RPMI7951 (cell line): Measurements from ENCODE around the gene RFT1. TPM values are rescaled to one million over a fixed set of nuclear protein-coding genes. Genes with fewer than 3 reads are reported as not detected.
A peak's percentile ranks its signal among the peaks of the same experiment; 100 is the strongest.

Experiments
- DNase-seq: peaks from one replicate; pipeline ENCODE4 v3.0.0-alpha.2; 2012; ENCODE audit warnings: low read depth
- total RNA-seq: library from RNA; depleted of rRNA; stranded (reverse); fragments of >200 nt; shearing (Covaris generic); gene quantifications from 2 replicates; pipeline ENCODE4 v1.2.3, GENCODE V29; 2014; rRNA removed

The RFT1 gene, protein sequence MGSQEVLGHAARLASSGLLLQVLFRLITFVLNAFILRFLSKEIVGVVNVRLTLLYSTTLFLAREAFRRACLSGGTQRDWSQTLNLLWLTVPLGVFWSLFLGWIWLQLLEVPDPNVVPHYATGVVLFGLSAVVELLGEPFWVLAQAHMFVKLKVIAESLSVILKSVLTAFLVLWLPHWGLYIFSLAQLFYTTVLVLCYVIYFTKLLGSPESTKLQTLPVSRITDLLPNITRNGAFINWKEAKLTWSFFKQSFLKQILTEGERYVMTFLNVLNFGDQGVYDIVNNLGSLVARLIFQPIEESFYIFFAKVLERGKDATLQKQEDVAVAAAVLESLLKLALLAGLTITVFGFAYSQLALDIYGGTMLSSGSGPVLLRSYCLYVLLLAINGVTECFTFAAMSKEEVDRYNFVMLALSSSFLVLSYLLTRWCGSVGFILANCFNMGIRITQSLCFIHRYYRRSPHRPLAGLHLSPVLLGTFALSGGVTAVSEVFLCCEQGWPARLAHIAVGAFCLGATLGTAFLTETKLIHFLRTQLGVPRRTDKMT
- 15.7 and 19.6 TPM in 2 replicates for total RNA-seq

DNA sequence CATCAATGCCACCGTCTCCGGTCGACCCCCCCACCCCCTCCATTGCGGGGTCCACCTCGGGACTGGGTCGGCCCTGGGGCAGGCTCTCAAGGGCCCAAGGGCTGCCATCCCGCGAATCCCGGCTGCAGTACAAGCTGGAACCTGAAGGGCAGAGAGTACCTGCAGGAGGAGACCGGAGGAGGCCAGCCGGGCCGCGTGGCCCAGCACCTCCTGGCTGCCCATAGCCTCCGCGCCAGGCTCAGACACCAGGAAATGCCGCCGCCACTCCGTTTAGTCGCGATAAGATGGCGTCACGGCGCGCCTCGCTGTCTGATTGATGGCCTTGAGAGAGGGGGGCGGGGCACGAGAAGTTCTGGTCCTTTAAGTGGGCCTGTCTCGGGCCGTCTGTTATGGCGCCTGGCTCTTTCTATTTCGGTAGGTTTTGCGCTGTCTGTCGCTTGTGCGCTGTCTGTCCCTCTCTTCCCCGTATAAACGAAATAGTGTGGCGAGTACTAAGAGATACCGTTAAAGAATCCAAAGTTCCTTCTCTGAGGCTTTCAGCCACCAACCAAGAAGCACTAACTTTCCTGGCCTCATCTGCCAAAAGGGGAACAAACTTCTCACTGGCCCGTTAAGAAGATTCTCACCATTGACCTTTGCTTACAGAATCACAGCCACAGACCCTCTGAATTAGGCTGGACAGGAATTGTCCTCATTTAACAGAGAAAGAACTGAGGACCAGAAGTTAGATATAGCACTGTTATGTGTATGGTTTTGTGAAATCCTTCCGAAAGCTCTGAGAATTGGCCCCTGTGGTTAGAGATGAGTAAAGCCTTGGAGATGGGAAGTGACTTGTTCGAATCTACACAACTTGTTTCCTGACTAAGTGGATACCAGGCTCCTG lies at the start of gene RFT1:
Gene RFT1, minus strand, starts transcription at position 257 of the 883 bp plus-strand sequence. Its CDS starts 35 bp downstream, at position 222.
- DNase-seq, result peak; percentile 96

GRCh38 chr3:53179580-53179979 lies 49.3 kb upstream of the RFT1 start:
- no peak for DNase-seq

GRCh38 chr3:53178246-53178645 lies 48.0 kb upstream of the RFT1 start:
- DNase-seq, result no peak

- no peak for DNase-seq
Observed at GRCh38 chr3:53175613-53176540, 45.6 kb upstream of the RFT1 start.

DNA sequence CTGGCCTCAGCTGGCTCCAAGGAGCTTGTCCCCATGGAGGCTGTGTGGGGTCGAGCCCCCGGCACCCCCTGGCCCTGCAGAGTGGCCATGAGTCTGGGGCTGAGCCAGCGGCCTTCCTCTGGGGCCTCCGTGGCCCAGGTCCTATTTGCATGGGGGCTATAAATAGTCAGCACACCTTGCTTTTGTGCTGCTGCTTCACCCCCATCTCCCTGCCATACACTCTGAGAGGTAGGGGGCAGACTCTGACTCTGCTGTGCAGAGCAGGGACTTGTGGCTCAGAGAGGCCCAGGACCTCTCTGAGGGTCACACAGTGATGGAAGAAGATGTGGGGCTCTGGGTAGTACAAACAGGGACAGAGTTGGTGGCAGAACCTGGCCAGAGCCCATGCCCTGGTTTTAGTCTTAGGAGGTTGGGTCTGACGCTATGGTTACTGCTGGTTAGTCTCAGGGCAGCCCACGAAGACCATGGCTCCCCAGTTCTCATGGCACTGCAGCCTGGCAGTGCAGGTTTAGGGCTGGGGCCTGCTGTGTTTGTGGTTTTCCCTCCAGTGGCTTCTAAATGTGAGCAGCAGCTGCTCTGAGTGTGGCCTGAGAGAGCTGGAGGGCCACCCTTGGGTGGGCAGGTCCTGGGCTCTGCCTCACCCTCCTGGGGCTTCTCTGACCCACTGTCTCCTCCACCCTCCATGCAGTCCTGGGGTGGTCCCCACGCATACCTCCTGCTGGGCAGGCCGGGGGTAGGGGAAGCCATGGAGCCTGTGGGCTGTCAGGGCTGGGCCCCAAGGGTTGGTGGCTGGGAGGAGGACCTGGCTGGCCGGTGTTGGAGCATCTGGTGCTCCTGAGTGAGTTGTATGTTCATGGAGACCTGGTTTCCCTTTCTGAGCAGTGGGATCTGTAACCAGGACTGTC lies 44.4 kb upstream of the RFT1 start:
- DNase-seq, result no peak

DNA sequence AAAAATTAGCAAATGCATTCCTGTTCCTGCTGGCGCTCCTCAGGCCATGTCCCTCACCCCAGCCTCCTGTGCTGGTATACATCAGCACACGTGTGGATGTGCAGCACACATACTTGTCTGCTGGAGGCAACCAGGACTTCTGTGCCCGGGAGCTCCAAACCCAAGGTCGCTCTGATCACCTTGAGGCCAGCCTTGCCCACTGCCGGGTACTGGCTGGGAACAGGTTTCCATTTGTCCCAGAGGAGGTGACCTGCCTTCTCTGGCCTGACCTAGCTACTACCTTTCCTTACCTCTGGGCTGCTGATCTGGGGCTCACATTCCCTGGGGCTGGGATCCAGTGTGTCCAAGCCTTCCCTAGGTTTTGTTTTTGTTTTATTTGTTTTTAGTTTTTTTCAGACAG lies 42.9 kb upstream of the RFT1 start:
- no peak for DNase-seq

GRCh38 chr3:53171827-53172505 lies 41.7 kb upstream of the RFT1 start:
- no peak for DNase-seq

- no peak for DNase-seq
Observed at GRCh38 chr3:53171064-53171418, 40.8 kb upstream of the RFT1 start.

DNA sequence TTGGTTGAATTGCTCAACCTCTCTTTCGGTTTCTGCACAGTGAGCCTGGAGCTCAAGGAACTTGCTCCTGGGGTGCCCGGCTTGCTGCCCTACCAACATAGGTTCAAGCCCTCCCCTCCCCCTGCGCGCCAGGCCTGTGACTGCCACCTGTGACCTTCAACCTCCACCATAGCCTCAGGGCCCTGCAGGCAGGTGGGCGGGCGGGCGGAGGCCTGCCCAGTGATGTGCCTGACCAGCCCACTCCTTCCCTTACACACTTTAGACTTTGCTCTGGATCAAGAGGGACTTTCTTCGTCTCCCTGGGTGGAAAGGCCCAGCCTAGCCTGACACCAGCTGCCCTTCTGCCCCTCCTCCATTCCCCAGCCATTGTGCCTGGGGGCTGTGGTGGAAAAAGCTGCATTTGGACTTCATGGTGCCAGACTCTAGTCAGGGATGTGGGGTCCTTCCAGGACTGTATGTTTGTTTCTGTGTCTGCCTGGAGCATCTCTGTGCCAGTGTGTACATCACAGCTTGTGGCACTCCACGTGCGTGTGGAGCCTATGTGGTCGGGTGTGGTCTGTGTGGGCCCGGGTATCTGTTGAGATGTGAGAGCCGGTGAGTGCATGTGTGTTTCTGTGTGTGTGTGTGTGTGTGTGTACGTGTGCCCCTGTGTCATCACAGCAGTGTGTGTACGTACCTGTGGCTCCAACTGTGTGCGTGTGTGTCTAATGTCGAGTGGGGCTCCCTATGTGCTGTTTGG lies 40.3 kb upstream of the RFT1 start:
- peak; percentile 81 for DNase-seq

GRCh38 chr3:53169832-53170324 lies 39.6 kb upstream of the RFT1 start:
- DNase-seq, result no peak

DNA sequence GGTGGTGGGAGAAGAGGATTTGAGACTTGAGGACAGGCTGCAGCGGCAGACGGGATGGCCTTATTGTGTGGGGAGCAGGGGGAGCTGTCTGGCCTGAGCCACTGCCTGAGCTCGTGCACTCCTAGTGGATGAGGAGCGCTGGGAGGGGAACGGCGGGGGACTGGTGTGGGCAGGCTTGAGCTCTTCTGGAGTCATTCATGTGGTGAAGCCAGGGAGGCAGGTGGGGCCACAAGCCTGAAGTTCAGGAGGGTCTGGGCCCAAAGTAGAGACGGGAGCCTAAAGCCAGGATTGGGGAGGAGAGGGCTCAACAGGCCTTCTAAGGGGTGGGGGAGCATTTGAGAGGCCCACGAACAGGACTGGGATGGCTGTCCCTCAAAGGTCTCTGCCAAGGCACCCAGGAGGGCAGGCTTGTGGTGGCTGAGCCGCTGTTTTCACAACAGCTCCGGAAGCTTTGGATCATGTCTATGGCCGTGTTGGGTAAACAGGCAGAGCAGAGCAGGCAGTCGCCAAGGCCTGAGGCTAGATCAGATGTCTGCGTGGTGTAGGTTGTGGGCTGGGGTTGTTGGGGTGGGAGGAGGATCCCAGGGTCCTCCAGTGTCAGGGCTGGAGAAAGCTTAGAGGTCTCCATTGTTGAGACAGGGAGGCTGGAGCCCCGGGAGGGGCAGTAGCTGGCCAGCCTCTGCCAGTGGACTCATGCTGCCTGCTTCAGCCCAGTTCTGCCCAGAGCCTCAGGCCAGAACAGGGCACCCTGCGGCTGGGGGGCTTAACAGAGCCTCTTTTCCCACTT lies 39.0 kb upstream of the RFT1 start:
- DNase-seq, result peak; percentile 96

DNA sequence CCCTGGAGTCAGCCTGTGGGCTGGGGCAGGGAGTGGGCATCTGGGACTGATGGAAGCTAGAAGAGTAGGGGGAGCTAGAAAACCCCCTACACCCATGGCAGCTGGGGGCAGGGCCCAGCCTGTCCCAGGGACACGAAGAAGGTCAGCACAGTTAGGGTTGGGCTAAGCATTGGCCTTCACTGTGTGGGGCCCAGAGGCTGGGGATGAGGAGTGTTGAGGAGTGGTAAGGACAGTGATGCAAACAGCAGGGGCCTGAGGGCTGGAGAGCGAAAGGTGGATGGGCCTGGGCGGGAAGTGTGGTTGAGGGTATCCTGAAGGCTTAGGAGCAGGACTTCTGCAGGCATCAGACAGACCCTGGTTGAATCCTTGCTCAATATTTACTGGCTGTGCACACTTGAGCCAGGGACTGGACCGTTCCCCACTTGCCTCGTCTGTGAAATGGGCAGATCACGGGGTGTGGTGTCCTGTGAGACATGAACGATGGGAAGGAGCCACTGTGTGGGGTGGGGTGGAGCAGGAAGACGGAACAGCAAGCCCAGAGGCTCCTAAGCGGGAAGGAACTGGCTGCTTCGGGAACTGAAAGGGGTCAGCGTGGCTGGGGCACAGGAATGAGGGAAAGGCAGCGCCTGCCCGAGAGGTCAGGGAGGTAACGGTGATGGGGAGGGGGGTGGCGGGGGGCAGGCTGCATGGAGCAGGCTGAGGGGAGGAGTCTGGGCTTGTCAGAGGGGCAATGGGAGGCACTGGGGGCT lies 38.1 kb upstream of the RFT1 start:
- DNase-seq, result no peak

DNA sequence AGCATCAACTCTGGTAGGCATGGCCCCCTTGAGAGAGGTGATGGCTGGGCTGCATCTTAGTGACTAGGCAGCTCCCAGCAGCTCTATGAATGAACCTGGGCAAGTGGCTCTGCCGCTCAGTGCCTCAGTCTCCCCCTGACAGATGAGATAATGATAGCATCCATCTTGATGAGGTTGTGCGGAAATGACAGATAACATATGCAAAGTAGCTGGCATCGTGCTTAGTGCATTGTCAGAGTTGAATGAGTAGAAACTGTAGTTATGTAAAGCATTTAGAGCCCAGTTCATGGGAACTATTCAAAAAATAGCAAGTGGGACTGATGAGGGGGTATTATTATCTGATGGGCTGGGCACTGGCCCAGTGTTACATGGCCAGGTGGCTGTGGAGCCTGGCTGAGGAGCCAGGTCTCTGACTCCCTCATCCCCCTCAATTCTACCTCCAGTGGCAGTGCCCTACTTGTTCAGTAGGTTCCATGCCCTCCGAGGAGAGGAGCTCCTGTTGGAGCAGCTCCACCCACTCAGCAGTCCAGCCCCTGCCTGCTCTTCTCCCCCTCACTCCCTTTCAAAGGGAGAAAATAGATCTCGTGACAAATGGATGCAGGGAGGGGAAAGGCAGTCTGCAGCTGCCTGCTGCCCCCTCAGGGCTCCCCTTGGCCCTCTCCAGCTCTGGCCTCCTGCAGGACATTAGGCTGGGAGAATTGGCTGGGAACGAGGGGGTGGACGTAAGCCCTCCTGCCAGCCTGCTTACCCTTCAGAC lies 37.4 kb upstream of the RFT1 start:
- peak; percentile 47 for DNase-seq

- DNase-seq, result peak; percentile 92
Observed at GRCh38 chr3:53166781-53167291, 36.6 kb upstream of the RFT1 start.

GRCh38 chr3:53166206-53166605 lies 36.0 kb upstream of the RFT1 start:
- no peak for DNase-seq

GRCh38 chr3:53164911-53165310 lies 34.7 kb upstream of the RFT1 start:
- DNase-seq, result no peak
